ENCODE results near the gene HASPIN.
"Not testable (repeated sequence)": the region's sequence is repeated elsewhere in the genome, so short reads cannot be mapped to it uniquely, and the experiment has no call there.

GRCh38 chr17:3702041-3702539, 21.6 kb upstream of the HASPIN start:
- not testable (repeated sequence) for TF ChIP-seq CTCF, POLR2A (IDR thresholded peaks at IDR 0.05)

All from esophagus squamous epithelium (tissue), 4 donors.